Measurements from ENCODE around the gene TREH.

TREH gene

DNA sequence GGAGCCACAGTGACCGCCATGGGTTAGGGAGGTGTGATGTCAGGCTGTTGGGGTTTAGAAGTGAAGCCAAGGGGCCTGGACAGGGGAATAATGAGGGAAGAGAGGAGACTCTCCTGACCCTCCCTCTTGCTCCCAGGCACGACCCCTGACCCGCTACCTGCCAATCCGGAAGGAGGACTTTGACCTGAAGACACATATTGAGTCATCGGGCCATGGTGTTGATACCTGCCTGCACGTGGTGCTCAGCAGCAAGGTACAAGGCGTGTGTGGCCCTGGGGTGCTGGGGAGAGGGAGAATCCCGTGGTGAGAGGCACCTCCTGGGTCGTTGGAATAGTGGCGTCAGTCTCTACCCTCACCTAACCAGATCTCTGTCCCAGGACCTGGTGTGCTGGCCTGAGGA, 29.5 kb downstream of the TREH start:
- no peak for DNase-seq (ENCODE audit: low read depth in 2 of 2)

DNA sequence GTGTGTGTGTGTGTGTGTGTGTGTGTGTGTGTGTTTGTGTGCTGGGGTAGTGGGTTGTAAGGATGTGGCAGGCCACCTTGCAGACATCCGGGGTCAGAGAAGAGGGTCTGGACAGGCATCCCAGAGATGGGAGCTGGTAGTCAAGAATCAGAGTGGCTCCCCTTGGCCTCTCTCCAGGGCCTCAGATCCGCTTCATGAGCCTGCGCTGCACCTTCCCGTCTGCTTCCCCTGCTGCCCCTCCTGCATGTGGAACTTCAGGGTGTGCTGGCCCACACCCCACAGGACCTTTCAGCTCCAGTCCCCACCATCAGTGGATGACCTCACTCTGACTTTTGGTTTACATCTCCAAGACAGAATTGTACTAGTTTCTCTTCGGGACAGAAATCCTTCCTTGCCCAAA, 31.2 kb downstream of the TREH start:
- no peak for DNase-seq (ENCODE audit: low read depth in 2 of 2)

DNA sequence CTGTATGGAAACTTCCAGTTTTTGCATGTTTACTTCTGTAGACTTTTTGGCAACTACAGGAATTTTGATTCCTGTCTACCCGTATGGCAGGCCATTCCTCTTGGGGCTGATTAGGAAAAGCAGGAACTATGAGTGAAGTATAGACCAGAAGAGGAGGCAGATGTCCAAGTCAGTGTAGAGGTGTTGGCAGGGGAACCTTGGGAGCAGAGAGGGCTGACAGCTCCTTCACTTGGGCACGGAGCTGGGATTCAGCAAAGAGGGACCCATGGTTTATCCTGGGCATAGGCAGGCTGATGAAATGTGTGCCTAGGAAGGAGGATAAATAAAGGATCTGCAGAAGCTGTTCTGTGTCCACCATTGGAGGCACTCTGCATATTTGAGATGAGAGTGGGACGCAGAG, 33.1 kb downstream of the TREH start:
- DNase-seq (ENCODE audit: low read depth in 2 of 2): no peak

DNA sequence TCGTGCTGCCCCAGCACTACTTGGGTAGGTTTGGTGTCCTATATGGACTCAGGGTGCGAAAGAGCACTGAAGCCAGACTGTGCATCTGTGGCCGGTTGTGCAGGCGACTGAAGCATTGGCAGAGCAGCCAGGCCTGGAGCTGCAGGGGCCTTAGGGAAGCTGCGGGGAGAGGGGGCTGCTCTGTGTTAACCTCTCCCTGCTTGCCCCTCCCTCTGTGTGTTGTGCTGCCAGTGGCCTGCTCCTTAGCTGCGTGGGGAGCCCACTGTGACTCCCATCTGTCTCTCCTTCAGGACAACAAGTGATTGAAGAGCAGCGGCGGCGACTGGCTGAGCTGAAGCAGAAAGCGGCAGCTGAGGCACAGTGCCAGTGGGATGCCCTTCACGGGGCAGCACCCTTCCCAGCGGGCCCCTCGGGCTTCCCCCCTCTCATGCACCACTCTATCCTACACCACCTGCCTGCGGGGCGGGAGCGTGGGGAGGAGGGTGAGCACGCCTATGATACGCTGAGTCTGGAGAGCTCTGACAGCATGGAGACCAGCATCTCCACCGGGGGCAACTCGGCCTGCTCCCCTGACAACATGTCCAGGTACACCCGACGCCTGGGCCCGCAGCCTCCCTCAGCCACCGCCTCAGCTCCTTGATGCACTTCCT, 34.3 kb downstream of the TREH start:
- no peak for DNase-seq (ENCODE audit: low read depth in 2 of 2)

DNA sequence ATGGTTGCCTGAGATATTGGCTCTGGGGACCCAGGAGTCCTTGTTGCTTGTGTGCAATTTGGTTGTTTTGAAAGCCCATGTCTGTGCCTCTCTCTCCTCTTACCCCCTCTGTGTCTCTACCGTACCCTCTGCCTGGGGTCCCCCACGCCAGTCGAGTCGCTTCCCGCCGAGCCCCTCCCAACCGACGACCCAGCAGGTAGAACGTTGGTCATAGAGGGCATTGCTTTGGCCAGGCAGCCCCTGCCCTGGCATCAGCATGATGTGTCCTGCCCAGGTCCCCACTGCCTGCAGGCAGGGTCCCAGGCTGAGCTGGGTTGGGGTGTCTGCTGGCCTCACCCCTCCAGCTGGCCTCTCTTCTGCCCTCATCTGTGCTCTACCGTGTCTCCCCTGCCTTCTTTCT, 35.0 kb downstream of the TREH start:
- DNase-seq (ENCODE audit: low read depth in 2 of 2): no peak

DNA sequence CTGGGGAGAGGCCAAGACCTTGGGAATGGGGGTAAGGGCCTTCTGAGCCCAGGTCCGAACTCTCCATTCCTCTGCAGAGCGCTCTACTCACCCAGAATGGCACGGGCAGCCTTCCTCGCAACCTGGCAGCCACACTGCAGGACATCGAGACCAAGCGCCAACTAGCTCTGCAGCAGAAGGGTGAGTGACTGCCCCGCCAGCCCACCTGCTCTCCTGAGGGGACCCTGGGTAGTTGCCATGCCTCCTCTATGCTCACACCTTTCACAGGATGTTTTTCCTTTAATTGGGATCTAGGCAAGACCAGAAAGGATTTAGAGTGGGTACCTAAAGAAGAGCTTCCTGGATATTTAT, 35.5 kb downstream of the TREH start:
- DNase-seq (ENCODE audit: low read depth in 2 of 2): no peak

DNA sequence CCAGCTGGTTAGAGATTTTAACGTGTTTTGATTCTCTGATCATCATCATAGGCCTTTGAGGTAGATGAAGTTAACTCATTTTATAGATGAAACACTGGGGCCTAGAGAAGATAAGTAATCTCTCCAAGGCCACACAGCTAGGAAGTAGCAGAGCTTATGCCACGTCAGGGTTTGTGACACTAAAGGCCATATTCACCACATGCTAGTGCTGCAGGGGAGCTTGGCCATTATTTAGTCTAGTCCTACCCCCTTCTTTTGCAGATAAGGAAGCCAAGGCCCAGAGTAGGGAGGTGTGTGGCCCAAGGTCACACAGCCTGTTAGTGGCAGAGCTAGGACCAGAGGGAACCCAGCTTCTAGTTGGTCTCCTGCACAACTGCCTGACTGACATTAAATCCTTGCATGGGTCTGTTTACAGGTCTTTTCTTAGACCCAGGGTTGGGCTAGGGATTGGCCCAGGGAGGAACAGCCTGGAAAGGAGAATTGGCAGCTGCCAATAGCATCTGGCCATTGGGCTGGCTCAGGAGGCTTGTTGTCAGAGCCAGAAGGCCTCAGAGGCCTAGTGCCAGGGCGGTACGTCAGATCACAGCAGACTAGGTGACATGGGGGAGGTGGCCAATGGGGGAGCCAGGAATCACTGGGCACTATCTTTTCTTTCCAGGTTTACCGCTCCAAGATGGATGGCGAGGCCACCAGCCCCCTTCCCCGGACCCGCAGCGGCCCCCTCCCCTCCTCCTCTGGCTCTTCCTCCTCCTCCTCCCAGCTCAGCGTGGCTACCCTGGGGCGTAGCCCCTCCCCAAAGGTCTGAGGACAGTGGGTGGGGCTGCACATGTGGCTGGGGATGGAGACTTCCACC, 36.1 kb downstream of the TREH start:
- no peak for DNase-seq (ENCODE audit: low read depth in 2 of 2)

DNA sequence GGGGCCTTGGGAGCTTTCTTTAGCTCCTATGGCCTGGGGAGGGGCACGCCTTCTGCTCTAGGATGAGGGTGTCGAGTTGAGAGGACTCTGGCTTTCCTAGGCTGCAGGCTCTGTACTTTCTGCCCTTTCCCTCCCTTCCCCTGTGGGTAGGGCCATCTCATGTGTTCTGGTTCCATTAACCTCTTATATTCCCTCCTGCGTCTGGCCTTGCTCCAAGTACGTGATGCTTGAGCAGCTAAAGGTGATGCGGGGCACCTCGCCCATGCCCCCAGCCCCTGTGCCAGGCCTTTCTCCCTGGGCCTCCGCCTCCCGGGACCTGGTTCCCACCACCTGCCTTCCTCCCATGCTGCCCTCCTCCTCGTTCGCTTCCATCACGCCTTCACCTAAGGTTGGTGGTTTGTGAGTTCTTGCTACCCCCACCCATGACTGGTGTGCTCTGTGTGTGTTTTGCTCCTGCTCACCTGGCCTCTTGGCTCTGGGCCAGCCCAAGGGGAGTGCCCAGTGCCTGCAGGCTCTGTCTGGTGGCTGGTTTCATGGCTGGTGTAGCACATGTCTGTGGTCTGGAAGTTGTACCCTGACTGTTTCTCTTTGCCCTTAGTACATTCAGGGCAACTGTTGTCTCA, 37.9 kb downstream of the TREH start:
- DNase-seq (ENCODE audit: low read depth in 2 of 2): no peak

DNA sequence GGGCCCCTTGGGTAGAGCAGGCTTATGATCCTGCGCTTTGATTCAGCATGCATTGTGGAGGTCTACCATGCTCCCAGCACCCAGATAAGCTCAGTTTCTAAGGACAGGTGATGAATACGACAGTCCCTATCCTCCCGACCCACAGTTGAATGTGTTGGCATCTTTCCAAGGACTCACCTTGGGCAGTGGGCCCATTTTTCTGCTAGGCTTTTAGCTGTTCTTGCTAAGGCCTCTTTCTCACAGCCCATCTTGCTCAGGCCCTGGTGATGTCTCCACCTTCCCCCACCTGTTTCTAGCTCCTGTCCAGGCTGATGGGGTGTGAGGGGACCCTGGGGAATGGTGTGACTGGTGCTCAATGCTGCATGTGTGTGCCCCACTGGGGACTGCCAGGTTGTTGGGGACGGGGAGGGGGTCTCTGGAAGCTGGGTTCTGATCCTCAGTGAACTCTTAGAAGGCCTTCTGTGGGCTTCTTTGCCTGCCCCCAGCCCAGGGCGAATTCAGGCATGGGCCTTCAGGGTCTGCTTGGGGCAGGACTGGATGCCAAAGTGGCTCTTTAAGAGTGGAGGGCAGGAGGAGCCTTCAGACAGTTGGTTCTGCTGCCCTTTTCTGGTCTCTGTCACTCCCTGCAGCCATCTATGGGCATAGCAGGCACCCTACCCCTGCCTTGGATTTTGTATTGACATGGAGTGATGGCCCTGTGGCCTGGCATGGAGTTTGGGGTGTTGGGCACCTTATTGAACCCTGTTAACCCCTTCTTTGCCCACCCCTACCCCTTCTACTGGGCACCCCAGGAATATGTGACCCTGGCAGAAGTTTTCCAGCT, 38.9 kb downstream of the TREH start:
- DNase-seq (ENCODE audit: low read depth in 2 of 2): no peak

DNA sequence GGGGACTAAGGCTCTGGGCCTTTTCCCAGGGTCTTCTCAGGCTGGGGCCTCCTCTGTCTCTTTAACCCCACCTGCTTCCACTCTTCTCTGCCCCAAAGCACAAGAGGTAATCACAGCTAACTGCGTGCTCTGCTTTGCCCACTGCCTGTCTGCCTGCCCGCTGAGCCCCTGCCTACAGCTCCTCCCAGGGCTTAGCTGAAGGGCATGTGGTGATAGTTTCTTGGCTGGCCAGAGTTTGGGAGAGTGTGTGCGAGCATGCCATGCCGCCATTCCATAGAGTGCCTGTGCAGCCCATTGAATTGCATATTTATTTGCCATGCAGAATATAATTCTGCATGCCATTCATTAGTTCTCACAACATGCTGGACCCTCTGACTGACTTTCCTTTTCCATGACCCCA, 39.6 kb downstream of the TREH start:
- no peak for DNase-seq (ENCODE audit: low read depth in 2 of 2)

DNA sequence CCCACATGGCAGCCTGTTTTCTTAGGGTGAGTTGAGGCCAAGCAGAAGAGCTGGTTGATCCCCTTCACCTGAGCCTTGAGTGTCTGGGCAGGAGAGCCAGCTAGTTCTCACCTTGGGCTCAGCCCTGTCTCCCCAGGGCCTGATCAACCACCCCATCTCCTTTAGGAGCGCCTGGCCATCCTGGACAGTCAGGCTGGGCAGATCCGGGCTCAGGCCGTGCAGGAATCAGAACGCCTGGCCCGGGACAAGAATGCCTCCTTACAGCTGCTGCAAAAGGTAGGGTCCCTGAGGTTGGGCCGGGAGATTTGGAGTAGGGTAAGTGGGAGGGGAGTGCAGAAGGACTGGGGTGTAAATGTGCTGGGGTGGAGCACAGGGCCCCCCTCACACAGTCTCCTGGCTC, 40.7 kb downstream of the TREH start:
- no peak for DNase-seq (ENCODE audit: low read depth in 2 of 2)

DNA sequence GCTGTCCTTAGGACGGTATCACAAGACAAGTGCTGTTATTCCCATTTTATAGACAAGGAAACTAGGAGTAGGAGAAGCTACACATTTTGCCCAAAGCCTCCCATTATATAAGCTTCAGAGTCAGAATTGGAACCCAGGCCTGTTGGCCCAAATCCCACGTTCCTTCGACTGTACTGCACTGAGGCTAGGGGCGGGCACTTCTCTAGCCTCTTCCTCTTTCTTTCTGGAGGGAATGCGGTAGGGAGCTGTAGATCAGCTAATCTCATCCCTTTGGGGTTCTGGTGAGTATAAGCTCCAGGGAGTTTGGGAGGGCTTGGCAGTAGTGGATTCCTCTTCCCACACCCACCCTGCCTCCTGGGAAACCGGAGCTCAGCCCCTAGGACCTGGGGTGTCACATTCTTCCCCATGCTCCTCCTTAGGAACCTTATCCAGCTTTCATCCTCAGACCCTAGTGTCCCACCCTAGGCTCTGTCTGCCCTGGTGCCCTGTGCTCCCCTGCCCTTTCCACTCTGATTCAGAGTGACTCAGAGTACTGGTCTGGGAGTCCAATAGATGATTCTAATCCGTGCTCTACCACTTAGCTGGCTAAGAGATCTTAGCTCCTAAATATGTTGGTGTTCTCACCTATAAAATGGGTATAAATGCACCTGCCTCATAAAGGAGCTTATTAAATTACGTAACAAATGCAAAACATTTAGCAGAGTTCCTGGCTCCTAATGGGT, 42.7 kb downstream of the TREH start:
- no peak for DNase-seq (ENCODE audit: low read depth in 2 of 2)

DNA sequence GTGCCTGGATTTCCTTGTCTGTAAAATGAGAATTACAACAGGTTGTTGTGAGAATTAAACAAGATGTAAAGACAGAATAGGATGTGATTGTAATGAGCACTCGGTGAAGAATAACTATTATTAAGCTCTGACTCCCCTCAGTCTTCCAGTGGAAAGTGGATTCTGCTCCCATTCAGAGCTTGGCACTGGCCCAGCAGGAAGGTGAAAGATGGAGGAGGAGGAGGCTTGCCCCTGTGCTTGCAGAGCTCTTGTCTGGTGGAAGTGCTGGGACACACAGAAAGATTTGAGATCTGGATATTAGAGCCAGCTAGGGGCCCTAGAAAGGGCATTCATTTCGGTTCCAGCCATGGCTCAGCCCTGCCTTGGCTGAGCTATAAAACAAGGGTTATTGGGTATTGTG, 43.8 kb downstream of the TREH start:
- DNase-seq (ENCODE audit: low read depth in 2 of 2): no peak

DNA sequence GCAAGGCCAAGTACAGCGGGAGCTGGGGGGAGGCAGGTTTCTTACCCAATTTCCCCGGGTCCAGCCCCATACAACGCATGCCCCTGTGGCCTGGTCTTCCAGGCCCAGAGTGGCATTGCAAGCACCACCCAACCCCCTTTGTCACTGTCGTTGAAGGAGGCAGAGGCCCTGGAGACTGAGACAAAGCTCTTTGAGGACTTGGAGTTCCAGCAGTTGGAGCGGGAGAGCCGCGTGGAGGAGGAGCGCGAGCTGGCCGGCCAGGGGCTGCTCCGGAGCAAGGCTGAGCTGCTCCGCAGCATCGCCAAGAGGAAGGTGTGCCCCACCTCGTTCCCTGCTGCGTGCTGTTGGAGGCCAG, 44.2 kb downstream of the TREH start:
- no peak for DNase-seq (ENCODE audit: low read depth in 2 of 2)

DNA sequence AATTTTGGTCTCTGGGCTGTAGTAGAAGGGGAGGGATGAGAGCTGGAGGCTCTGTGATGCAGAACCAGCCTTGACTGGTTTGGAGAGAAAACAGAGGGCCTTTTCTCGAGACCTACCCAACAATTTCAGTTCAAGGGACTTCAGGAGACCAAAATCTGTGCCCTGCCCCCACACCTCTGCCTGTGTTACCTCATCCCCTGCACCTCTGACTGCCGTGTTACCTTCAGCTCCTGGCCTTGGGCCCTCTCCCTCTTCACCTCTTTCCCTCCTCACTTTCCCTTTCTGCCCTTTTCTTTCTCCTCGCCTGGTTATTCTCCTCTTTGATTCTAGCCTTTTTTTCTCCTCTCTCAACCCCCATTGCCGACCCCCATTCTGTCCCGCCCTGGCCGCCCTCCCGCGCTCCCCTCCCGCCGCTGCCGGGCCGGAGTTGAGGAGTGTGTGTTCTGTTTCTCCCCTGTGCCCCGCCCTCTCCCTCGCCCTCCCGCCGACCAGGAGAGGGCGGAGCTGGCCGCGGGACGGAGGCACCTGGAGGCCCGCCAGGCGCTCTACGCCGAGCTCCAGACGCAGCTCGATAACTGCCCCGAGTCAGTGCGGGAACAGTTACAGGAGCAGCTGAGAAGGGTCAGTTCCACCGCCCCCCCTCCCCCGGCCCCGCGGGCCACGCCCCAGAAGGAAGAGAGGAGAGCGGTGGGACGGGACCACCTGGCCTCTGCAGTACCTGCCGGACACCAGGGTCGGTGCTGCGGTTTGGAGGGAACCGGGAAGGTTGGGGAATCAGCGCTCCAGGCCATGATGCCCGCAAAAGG, 44.8 kb downstream of the TREH start:
- DNase-seq (ENCODE audit: low read depth in 2 of 2): no peak

DNA sequence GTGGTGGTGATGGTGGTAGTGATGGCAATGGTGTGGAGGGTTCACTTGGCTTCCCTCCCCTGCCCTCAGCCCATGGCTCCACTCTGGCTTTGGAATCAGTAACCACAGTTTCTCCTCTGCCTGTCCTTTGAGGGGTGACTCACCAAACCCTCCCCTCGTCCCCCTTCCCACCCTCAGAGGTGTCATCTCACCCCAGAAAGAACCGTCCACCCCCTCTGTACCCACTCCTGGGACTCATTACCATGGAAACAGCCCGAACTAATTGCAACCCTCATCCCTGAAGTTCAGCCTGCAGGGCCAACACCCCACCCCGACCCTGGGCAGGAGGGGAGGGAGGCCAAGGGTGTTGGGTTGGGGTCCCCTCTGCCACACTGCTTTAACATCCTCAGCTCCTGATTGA, 45.5 kb downstream of the TREH start:
- DNase-seq (ENCODE audit: low read depth in 2 of 2): no peak

DNA sequence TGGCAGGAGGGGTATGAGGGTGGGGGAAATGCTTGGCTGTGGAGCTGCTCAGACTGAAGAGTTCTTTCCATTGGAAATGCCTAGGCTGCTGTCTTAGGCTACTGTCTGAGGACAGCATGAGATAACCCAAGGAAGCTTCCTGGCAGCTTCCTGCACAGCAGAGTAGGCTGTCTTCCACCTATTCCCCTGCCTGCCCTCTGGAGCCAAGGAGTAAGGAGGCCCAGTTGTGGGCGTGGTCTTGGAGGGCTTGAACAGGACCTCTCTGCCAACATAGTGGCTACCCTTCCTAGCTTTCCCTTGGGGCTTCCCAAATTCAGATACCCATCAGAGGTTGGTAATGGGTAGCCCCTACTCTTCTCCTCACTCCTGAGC, 46.1 kb downstream of the TREH start:
- no peak for DNase-seq (ENCODE audit: low read depth in 2 of 2)

DNA sequence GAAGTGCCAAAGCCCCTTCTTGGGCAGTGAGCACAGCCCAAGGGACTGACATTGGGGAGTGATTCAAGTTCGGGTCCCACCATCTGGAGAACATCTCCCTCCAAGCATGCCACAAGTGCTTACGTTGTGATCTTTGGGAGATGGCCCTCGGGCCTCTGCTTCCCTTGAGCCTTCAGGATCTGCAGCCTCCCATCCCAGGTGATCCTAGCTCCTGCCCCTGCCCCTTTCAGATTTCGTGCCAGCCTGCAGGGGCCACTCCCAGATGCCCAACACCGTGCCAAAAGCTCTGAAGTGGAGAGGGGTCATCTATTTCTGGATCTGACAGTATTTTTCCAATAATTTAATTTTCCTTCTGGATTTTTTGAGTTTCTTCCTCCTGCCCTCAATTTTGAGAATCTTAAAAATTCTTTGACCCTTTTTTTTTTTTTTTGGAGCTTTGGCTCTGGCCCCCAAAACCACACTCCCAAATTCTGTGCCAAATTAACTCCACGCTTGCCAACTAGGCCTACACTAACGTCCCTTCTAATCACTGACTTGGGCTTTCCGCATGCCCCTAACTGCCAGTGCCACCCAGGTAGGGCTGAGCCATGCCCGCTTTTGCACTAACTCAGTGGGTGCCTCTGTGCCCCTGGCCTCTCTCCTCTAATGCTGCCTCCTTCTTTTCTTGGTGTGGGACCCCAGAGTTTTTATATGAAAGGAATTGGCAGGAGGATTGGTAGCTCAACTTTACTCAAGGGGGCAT, 46.7 kb downstream of the TREH start:
- no peak for DNase-seq (ENCODE audit: low read depth in 2 of 2)

DNA sequence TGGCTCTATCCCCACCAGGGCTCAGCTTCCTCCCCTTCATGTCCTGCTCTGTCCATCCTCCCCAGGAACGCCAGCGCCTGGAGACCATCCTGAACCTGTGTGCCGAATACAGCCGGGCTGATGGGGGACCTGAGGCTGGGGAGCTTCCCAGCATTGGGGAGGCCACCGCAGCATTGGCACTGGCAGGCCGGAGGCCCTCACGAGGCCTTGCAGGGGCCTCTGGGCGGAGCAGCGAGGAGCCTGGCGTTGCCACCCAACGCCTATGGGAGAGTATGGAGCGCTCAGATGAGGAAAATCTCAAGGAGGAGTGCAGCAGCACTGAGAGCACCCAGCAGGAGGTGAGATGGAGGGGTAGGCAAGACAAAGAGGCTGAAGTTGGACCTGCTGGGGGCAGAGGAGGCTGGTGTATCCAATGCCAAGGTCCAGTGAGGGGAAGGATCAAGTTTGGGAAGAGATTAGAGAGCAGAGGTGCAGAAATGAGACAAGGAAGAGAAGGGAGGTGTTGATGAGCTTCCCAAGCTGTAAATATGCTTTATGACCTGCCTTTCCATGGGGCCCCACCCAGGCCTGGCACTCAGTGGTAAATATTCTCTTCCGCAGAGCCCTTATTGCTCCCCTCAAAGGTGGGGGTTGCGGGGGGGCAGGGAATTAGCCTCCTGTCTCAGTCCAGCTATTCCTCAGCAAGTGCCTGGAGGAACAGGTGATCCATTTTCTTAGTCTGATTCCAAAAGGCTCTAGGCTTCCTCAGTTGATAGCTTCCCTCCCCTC, 48.1 kb downstream of the TREH start:
- no peak for DNase-seq (ENCODE audit: low read depth in 2 of 2)
